Chondrocyte (in vitro differentiated cells): Measurements from ENCODE around the gene ALK. TPM values are rescaled to one million over a fixed set of nuclear protein-coding genes. Genes with fewer than 3 reads are reported as not detected.
A peak's percentile ranks its signal among the peaks of the same experiment; 100 is the strongest.

ENCODE experiments used
- DNase-seq: peaks from one replicate; pipeline ENCODE4 v3.0.0; 2021; ENCODE audit warnings: mixed read lengths, low spot score
- H3K27ac Mint-ChIP-seq: one replicate; pipeline ENCODE4 v1.8.0; 2021; ENCODE audit warnings: mild to moderate bottlenecking, moderate library complexity, mixed read lengths; ENCODE audit not compliant: unreplicated experiment
- H3K27me3 Mint-ChIP-seq: 2 replicates; pipeline ENCODE4 v1.8.0; 2021; ENCODE audit warnings: low read depth, mixed read lengths
- H3K36me3 Mint-ChIP-seq: 2 replicates; pipeline ENCODE4 v1.8.0; 2021; ENCODE audit warnings: low read depth, mixed read lengths
- H3K4me1 Mint-ChIP-seq: 2 replicates; pipeline ENCODE4 v1.8.0; 2021; ENCODE audit warnings: low read depth, mild to moderate bottlenecking, mixed read lengths
- H3K4me3 Mint-ChIP-seq: one replicate; pipeline ENCODE4 v1.8.0; 2021; ENCODE audit warnings: mild to moderate bottlenecking, moderate library complexity, mixed read lengths; ENCODE audit not compliant: unreplicated experiment
- H3K9me3 Mint-ChIP-seq: 2 replicates; pipeline ENCODE4 v1.8.0; 2021; ENCODE audit warnings: low read depth, mixed read lengths
- CTCF ChIP-seq: fragments of 200-600 bp; sonication (generic); IDR thresholded peaks from 2 replicates; pipeline ENCODE4 v1.5.0; 2021; ENCODE audit warnings: antibody characterized with exemption, mild to moderate bottlenecking, moderate library complexity
- long read RNA-seq: library from polyadenylated mRNA; stranded (forward); transcript quantifications from one replicate; pipeline ENCODE4 v2.0.0, GENCODE V29; 2021
- total RNA-seq: library from RNA; stranded (reverse); gene quantifications from 3 replicates; pipeline ENCODE4 v1.2.1, GENCODE V29; 2021

The ALK gene
- 0.07 to 0.08 TPM in 2 of 3 replicates, not detected in the other for total RNA-seq
- long read RNA-seq, result 0 reads

- Mint-ChIP-seq H3K27me3 (peaks cover 59% of the 10 kb centered on the region), H3K4me1 (peaks cover 13% of the 10 kb centered on the region), H3K9me3 (no peaks in the 10 kb centered on the region), H3K36me3 (no peaks in the 10 kb centered on the region), H3K27ac (no peak within 1 kb of the TSS), H3K4me3 (peak within 1 kb of the TSS; percentile 64)
- DNase-seq, result no peak
- TF ChIP-seq CTCF, result no peak
These were observed at the start of gene ALK for GRCh38 chr2:29921560-29921915. Gene ALK, minus strand, starts transcription at chr2:29921586. Its CDS starts 927 bp downstream, at chr2:29920659.

- no peak for DNase-seq
- H3K27me3 Mint-ChIP-seq, result peaks cover 46% of the 10 kb centered on the region
- no peak overlapping the region for H3K27ac Mint-ChIP-seq
- TF ChIP-seq CTCF, result no peak
- H3K4me1 Mint-ChIP-seq, result no peaks in the 10 kb centered on the region
- no peak overlapping the region for H3K4me3 Mint-ChIP-seq
- H3K9me3 Mint-ChIP-seq, result no peaks in the 10 kb centered on the region
- H3K36me3 Mint-ChIP-seq, result no peaks in the 10 kb centered on the region
These were observed 44.9 kb upstream of the ALK start for GRCh38 chr2:29966266-29966665.

GRCh38 chr2:29963972-29964570, 42.7 kb upstream of the ALK start:
- no peaks in the 10 kb centered on the region for H3K9me3 Mint-ChIP-seq
- no peak overlapping the region for H3K27ac Mint-ChIP-seq
- no peaks in the 10 kb centered on the region for H3K36me3 Mint-ChIP-seq
- no peak for DNase-seq
- no peak for TF ChIP-seq CTCF
- H3K4me3 Mint-ChIP-seq, result no peak overlapping the region
- no peaks in the 10 kb centered on the region for H3K4me1 Mint-ChIP-seq
- H3K27me3 Mint-ChIP-seq, result peaks cover 49% of the 10 kb centered on the region

- Mint-ChIP-seq H3K27ac (no peak overlapping the region), H3K36me3 (no peaks in the 10 kb centered on the region), H3K27me3 (peaks cover 46% of the 10 kb centered on the region), H3K4me3 (no peak overlapping the region), H3K4me1 (no peaks in the 10 kb centered on the region), H3K9me3 (no peaks in the 10 kb centered on the region)
- TF ChIP-seq CTCF, result no peak
- DNase-seq, result no peak
These were observed 41.5 kb upstream of the ALK start for GRCh38 chr2:29962922-29963321.

GRCh38 chr2:29954316-29954715, 32.9 kb upstream of the ALK start:
- Mint-ChIP-seq H3K27me3 (peaks cover 10% of the 10 kb centered on the region), H3K27ac (no peak overlapping the region), H3K9me3 (no peaks in the 10 kb centered on the region), H3K36me3 (peaks cover 1% of the 10 kb centered on the region), H3K4me3 (no peak overlapping the region), H3K4me1 (no peaks in the 10 kb centered on the region)
- no peak for TF ChIP-seq CTCF
- DNase-seq, result no peak
